A549 (cell line): ENCODE data around the gene OVOL1. TPM values are rescaled to one million over a fixed set of nuclear protein-coding genes. Genes with fewer than 3 reads are reported as not detected.

Experiments used
- ATAC-seq, 2 experiments: fragments of 200-7000 bp in 1 of 2; fragments of >200 bp in 1 of 2; cut with Nextera tagmentation in 1 of 2; cut with Tn5 transposase in 1 of 2; 3 replicates each; pipeline versions ENCODE4 v1.8.0 to v1.9.1; 2018 to 2020; ENCODE audit warnings: mild to moderate bottlenecking in 1 of 2, moderate library complexity in 1 of 2
- CTCF ChIA-PET: fragments of 300-600 bp; sonication (Branson Sonifier 250); formaldehyde crosslinking; extraction: SDS; loops from one replicate; lab custom pipeline; 2021; ENCODE audit warnings: antibody characterized with exemption, inconsistent platforms; lab: Yijun Ruan, JAX
- POLR2A ChIA-PET: fragments of 350-600 bp; formaldehyde crosslinking; extraction: SDS; loops from one replicate; lab custom pipeline; 2021; ENCODE audit warnings: antibody characterized with exemption, inconsistent platforms; lab: Yijun Ruan, JAX
- DNase-seq, 2 experiments: peaks; one replicate each; pipeline versions ENCODE4 v3.0.0 to v3.0.0-alpha.2; 2011 to 2016; ENCODE audit warnings: low read depth in 1 of 2, low spot score in 1 of 2
- FAIRE-seq: peaks from 2 replicates; lab custom pipeline; 2011; peaks lifted over from hg19 to GRCh38; lab: Jason Lieb, UNC
- H3K27ac ChIP-seq, 2 experiments: fragments of >200 bp; sonication (Bioruptor Twin); formaldehyde crosslinking; 3 replicates each; pipeline ENCODE4 v1.5.1; 2016 to 2017
- H3K4me1 ChIP-seq: fragments of >200 bp; sonication (Bioruptor Twin); formaldehyde crosslinking; 3 replicates; pipeline ENCODE4 v1.6.1; 2016
- H3K4me2 ChIP-seq: fragments of >200 bp; sonication (Bioruptor Twin); formaldehyde crosslinking; 3 replicates; pipeline ENCODE4 v1.6.1; 2016
- H3K4me3 ChIP-seq: fragments of >200 bp; sonication (Bioruptor Twin); formaldehyde crosslinking; 3 replicates; pipeline ENCODE4 v1.5.1; 2016
- H3K9me3 ChIP-seq: fragments of >200 bp; sonication (Bioruptor Twin); formaldehyde crosslinking; 3 replicates; pipeline ENCODE4 v1.6.1; 2016
- CHD2 ChIP-seq: fragments of 150-350 bp; IDR thresholded peaks from 2 replicates; pipeline ENCODE4 v1.6.1; 2014; ENCODE audit warnings: low read length; ENCODE audit not compliant: partially characterized antibody
- CHD4 ChIP-seq: fragments of 200-600 bp; sonication (generic); IDR thresholded peaks from 2 replicates; pipeline ENCODE4 v1.6.1; 2016; ENCODE audit warnings: antibody characterized with exemption, mild to moderate bottlenecking, borderline replicate concordance
- EHF ChIP-seq: fragments of 250-450 bp; sonication (Bioruptor Pico); IDR thresholded peaks from 2 replicates; pipeline ENCODE4 v1.5.0; 2020; ENCODE audit warnings: mild to moderate bottlenecking
- FOSL2 ChIP-seq, 2 experiments: fragments of 450-650 bp in 1 of 2; fragments of >200 bp in 1 of 2; sonication (Bioruptor Twin) in 1 of 2; formaldehyde crosslinking; IDR thresholded peaks; 2 replicates each; pipeline versions ENCODE4 v1.5.0 to v1.6.1; 2016 to 2020; ENCODE audit warnings: mild to moderate bottlenecking in 1 of 2, moderate library complexity in 1 of 2
- FOXS1 ChIP-seq: fragments of 250-450 bp; sonication (Bioruptor Pico); IDR thresholded peaks from 2 replicates; pipeline ENCODE4 v1.5.0; 2020; ENCODE audit warnings: mild to moderate bottlenecking, moderate library complexity
- KDM5A ChIP-seq: fragments of 200-600 bp; sonication (generic); IDR thresholded peaks from 2 replicates; pipeline ENCODE4 v1.6.1; 2016; ENCODE audit warnings: antibody characterized with exemption, mild to moderate bottlenecking
- MAFK ChIP-seq: fragments of 450-650 bp; IDR thresholded peaks from 2 replicates; pipeline ENCODE4 v1.6.1; 2014; ENCODE audit not compliant: partially characterized antibody
- MYC ChIP-seq: IDR thresholded peaks from 2 replicates; pipeline ENCODE4 v1.6.1; 2012; ENCODE audit warnings: mild to moderate bottlenecking, inconsistent platforms, low read length, improper control_type of control experiment, borderline replicate concordance
- NFE2L2 ChIP-seq: fragments of 150-350 bp; conservative IDR thresholded peaks from 2 replicates; pipeline ENCODE4 v1.6.1; 2014; ENCODE audit warnings: low read length
- PHF8 ChIP-seq: fragments of 200-600 bp; sonication (generic); IDR thresholded peaks from 2 replicates; pipeline ENCODE4 v1.6.1; 2016; ENCODE audit warnings: low read depth, mild to moderate bottlenecking, antibody characterized with exemption, moderate library complexity, borderline replicate concordance
- RFX5 ChIP-seq: fragments of 450-650 bp; IDR thresholded peaks from 2 replicates; pipeline ENCODE4 v1.7.1; 2014; ENCODE audit warnings: antibody characterized with exemption, mild to moderate bottlenecking, moderate library complexity
- RNF2 ChIP-seq: fragments of 200-600 bp; sonication (generic); IDR thresholded peaks from 2 replicates; pipeline ENCODE4 v1.6.1; 2016; ENCODE audit warnings: low read depth, mild to moderate bottlenecking, antibody characterized with exemption, moderate library complexity, borderline replicate concordance
- ZFP36 ChIP-seq: fragments of 450-650 bp; IDR thresholded peaks from 2 replicates; pipeline ENCODE4 v1.6.1; 2014; ENCODE audit warnings: borderline replicate concordance; ENCODE audit not compliant: partially characterized antibody
- ZSCAN20 ChIP-seq: fragments of 250-450 bp; sonication (Bioruptor Pico); IDR thresholded peaks from 2 replicates; pipeline ENCODE4 v1.8.0; 2022; ENCODE audit warnings: mild to moderate bottlenecking, moderate library complexity
- WGBS: methylation state at CpG from one replicate; pipeline ENCODE4 v1.1.6; 2017; ENCODE audit errors: missing lambda C conversion rate; 5-methylcytosine and 5-hydroxymethylcytosine counted together
- polyA plus RNA-seq, 4 experiments: library from polyadenylated mRNA; depleted of rRNA in 3 of 4; stranded (reverse); fragments of >200 nt; fragmentation: RNase III in 1 of 4; extraction: RNeasy Plus Mini Kit Qiagen cat#74134 plus additional on column Dnase treatment in 1 of 4; gene quantifications; 2 replicates in 3 of 4; 3 replicates in 1 of 4; pipeline ENCODE4 v1.2.3, GENCODE V29; 2011 to 2017
- TF ChIP-seq, protein P1 (sequence below): fragments of 250-450 bp; sonication (Bioruptor Pico); IDR thresholded peaks from 2 replicates; pipeline ENCODE4 v1.5.0; 2020; ENCODE audit warnings: low read depth, mild to moderate bottlenecking, moderate library complexity
- TF ChIP-seq, protein P2 (sequence below): IDR thresholded peaks from 2 replicates; pipeline ENCODE4 v1.6.1; 2012

OVOL1 gene
- polyA plus RNA-seq, 2 of the 4 experiments (the other 2 are of a cell fraction): not detected

DNA sequence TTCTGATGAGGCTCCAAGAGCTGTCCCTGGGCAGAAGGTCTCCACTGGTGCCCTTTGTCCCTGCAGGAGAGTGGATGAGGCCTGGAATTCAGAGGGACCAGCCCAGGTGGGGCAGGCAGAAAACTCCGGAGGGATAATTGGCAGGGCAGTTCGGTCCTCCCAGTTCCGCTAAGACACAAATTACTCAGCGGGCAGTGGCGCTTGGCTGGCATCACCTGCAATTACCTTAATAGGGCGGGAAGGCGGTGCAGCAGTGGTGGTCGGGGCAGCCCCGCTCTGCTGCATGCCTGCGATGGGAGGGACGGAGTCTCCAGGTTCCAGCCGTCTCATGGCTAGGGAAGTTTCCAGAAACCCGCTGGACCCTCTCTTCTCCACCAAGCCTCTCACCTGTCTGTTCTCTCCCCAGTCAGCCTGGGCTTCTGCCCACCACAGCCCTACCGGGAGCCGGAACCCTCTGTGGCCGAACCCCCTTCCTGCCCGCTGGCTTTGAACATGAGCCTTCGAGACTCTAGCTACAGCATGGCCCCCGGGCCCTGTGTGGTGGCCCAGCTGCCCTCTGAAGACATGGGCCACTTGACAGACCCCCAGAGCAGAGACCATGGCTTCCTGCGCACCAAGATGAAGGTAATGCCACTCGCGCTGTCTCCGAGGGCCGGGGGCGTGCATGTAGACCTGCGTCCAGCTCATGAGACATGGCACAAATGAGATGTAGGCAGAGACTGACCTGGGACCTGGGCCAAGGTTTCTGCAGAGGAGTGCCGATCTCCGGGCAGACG lies 7.0 kb downstream of the OVOL1 start:
- ATAC-seq: no peak
- H3K27ac ChIP-seq: no peak overlapping the region
- no peak overlapping the region for H3K4me2 ChIP-seq
- no peak for TF ChIP-seq FOSL2 (IDR thresholded peaks at IDR 0.05)
- no peak for TF ChIP-seq FOSL2 (CRISPR knock-in tag; IDR thresholded peaks at IDR 0.05)
- TF ChIP-seq EHF (CRISPR knock-in tag): no peak
- no peak for TF ChIP-seq RFX5
- no peak for TF ChIP-seq CHD4
- TF ChIP-seq, protein P1, sequence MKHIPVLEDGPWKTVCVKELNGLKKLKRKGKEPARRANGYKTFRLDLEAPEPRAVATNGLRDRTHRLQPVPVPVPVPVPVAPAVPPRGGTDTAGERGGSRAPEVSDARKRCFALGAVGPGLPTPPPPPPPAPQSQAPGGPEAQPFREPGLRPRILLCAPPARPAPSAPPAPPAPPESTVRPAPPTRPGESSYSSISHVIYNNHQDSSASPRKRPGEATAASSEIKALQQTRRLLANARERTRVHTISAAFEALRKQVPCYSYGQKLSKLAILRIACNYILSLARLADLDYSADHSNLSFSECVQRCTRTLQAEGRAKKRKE (CRISPR knock-in tag): no peak
- no peak for TF ChIP-seq MYC
- TF ChIP-seq RNF2: no peak
- no peak for TF ChIP-seq MAFK
- TF ChIP-seq ZSCAN20 (CRISPR knock-in tag): no peak
- no peak for TF ChIP-seq PHF8
- TF ChIP-seq KDM5A: no peak
- TF ChIP-seq, protein P2, sequence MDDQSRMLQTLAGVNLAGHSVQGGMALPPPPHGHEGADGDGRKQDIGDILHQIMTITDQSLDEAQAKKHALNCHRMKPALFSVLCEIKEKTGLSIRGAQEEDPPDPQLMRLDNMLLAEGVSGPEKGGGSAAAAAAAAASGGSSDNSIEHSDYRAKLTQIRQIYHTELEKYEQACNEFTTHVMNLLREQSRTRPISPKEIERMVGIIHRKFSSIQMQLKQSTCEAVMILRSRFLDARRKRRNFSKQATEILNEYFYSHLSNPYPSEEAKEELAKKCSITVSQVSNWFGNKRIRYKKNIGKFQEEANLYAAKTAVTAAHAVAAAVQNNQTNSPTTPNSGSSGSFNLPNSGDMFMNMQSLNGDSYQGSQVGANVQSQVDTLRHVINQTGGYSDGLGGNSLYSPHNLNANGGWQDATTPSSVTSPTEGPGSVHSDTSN: no peak
- no peak overlapping the region for H3K4me3 ChIP-seq
- CTCF ChIA-PET: interaction anchor here (1.3 to 19.2 kb wide), 5 partner anchors 8 to 66 kb away, joined by 4 to 173 read pairs (median 8); partner anchors contain the start of genes AP5B1 and MUS81
- WGBS: 79% methylated on average over 29 of the region's 29 CpGs
- no peak for FAIRE-seq
- H3K4me1 ChIP-seq: no peaks in the 10 kb centered on the region
- no peak for DNase-seq
- no peaks in the 10 kb centered on the region for H3K9me3 ChIP-seq
- POLR2A ChIA-PET: interaction anchor here (0.9 kb wide), 1 partner anchor 81 kb away, joined by 3 read pairs; no protein-coding TSS in a partner anchor

DNA sequence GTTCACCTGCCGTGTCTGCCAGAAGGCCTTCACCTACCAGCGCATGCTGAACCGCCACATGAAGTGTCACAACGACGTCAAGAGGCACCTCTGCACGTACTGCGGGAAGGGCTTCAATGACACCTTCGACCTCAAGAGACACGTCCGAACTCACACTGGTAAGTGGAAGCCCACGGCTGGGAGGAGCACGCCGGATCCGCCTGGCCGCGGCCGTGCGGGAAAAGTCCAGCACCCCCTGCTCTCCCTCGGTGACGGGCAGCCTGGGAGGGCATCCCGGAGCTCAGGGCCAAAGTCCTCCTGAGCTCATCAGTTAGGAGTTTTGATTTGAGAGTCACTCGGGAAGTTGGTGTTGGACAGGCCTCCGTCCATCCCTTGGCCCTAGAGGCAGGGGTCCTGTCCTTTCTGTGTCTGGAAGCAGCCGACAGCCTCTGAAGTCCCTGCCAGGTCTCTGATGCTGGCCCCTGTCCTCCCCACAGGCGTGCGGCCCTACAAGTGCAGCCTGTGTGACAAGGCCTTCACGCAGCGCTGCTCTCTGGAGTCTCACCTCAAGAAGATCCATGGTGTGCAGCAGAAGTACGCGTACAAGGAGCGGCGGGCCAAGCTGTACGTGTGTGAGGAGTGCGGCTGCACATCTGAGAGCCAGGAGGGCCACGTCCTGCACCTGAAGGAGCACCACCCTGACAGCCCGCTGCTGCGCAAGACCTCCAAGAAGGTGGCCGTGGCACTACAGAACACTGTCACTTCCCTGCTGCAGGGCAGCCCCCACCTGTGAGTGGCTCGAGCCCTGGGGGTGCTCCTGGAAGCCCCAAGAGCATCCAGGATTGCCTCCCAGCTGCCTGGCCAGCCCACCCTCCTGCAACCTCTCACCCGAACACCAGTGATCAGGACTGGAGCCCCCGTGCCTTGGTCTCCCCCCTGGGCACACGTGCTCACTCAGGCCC lies 8.0 kb downstream of the OVOL1 start:
- FAIRE-seq: no peak
- POLR2A ChIA-PET: no interaction called here
- no peak overlapping the region for H3K4me2 ChIP-seq
- 78% methylated on average over 38 of the region's 42 CpGs for WGBS
- no peak overlapping the region for H3K4me3 ChIP-seq
- H3K27ac ChIP-seq: no peak overlapping the region
- no peak for TF ChIP-seq ZSCAN20 (CRISPR knock-in tag)
- TF ChIP-seq MYC: no peak
- TF ChIP-seq NFE2L2: no peak
- no peak for TF ChIP-seq ZFP36
- TF ChIP-seq MAFK: no peak
- TF ChIP-seq FOXS1 (CRISPR knock-in tag): no peak
- no peak for TF ChIP-seq CHD2
- TF ChIP-seq, all 56 proteins: peak for 0
- ATAC-seq (no peak), DNase-seq (no peak)
- H3K9me3 ChIP-seq: no peaks in the 10 kb centered on the region
- CTCF ChIA-PET: interaction anchor here (1.3 to 19.2 kb wide), 3 partner anchors 16 to 65 kb away, joined by 5 to 173 read pairs (median 7); partner anchors contain the start of genes AP5B1 and MUS81
- H3K4me1 ChIP-seq: no peaks in the 10 kb centered on the region
